ENCODE data around the gene MILR1. TPM values are rescaled to one million over a fixed set of nuclear protein-coding genes. Genes with fewer than 3 reads are reported as not detected.
A peak's percentile ranks its signal among the peaks of the same experiment; 100 is the strongest.
"Not testable (repeated sequence)": the region's sequence is repeated elsewhere in the genome, so short reads cannot be mapped to it uniquely, and the experiment has no call there.

The MILR1 gene
- total RNA-seq, 6 experiments from 2014 or later: 0.61 to 2.5 (median 1.5) TPM

GRCh38 chr17:64488301-64488700 lies 39.4 kb downstream of the MILR1 start:
- no peak overlapping the region for H3K4me3 Mint-ChIP-seq
- peaks cover 7% of the 10 kb centered on the region; the same call in 1 of the 2 replicates for H3K4me1 Mint-ChIP-seq (ENCODE audit: low read depth)
- no peaks in the 10 kb centered on the region; the same call in 1 of the 2 replicates for H3K27me3 Mint-ChIP-seq (ENCODE audit: insufficient read depth)
- no peaks in the 10 kb centered on the region for H3K9me3 Mint-ChIP-seq
- peaks cover 22% of the 10 kb centered on the region; the same call in 1 of the 2 replicates for H3K36me3 Mint-ChIP-seq (ENCODE audit: low read depth)
- no peak for TF ChIP-seq CTCF (IDR thresholded peaks at IDR 0.05)
- DNase-seq: no peak
- H3K27ac Mint-ChIP-seq: no peak overlapping the region

- Mint-ChIP-seq H3K4me3 (no peak overlapping the region), H3K9me3 (peaks cover 5% of the 10 kb centered on the region; the same call in 1 of the 2 replicates), H3K27me3 (ENCODE audit: insufficient read depth) (peaks cover 8% of the 10 kb centered on the region), H3K36me3 (ENCODE audit: low read depth) (peaks cover 24% of the 10 kb centered on the region; the same call in 1 of the 2 replicates), H3K27ac (no peak overlapping the region; the same call in 1 of the 2 replicates), H3K4me1 (ENCODE audit: low read depth) (peaks cover 20% of the 10 kb centered on the region)
- DNase-seq: no peak
- peak; percentile 84 for TF ChIP-seq CTCF (IDR thresholded peaks at IDR 0.05)
Observed at GRCh38 chr17:64491034-64491860, 42.3 kb downstream of the MILR1 start.

- Mint-ChIP-seq H3K36me3 (ENCODE audit: low read depth) (peaks cover 31% of the 10 kb centered on the region; the same call in 1 of the 2 replicates), H3K9me3 (peaks cover 10% of the 10 kb centered on the region), H3K27me3 (ENCODE audit: insufficient read depth) (peaks cover 15% of the 10 kb centered on the region), H3K27ac (no peak overlapping the region; the same call in 1 of the 2 replicates), H3K4me1 (ENCODE audit: low read depth) (peaks cover 27% of the 10 kb centered on the region), H3K4me3 (no peak overlapping the region)
- DNase-seq: no peak
- TF ChIP-seq CTCF (IDR thresholded peaks at IDR 0.05): no peak
Observed at GRCh38 chr17:64491994-64492393, 43.1 kb downstream of the MILR1 start.

- Mint-ChIP-seq H3K4me3 (no peak overlapping the region), H3K9me3 (peaks cover 14% of the 10 kb centered on the region), H3K4me1 (ENCODE audit: low read depth) (peaks cover 33% of the 10 kb centered on the region), H3K27me3 (ENCODE audit: insufficient read depth) (peaks cover 20% of the 10 kb centered on the region), H3K36me3 (ENCODE audit: low read depth) (peaks cover 31% of the 10 kb centered on the region), H3K27ac (no peak overlapping the region)
- TF ChIP-seq CTCF (IDR thresholded peaks at IDR 0.05): peak; percentile 79
- DNase-seq: no peak
Observed at GRCh38 chr17:64492481-64493109, 43.7 kb downstream of the MILR1 start.

- Mint-ChIP-seq H3K9me3 (peaks cover 14% of the 10 kb centered on the region), H3K36me3 (ENCODE audit: low read depth) (peaks cover 39% of the 10 kb centered on the region), H3K27me3 (ENCODE audit: insufficient read depth) (peaks cover 27% of the 10 kb centered on the region), H3K4me1 (ENCODE audit: low read depth) (peaks cover 48% of the 10 kb centered on the region), H3K27ac (peak overlapping the region; percentile 5; the same call in 1 of the 2 replicates), H3K4me3 (no peak overlapping the region)
- TF ChIP-seq CTCF (IDR thresholded peaks at IDR 0.05): no peak
- DNase-seq: no peak
Observed at GRCh38 chr17:64494121-64494520, 45.2 kb downstream of the MILR1 start.

GRCh38 chr17:64495300-64495699 lies 46.4 kb downstream of the MILR1 start:
- H3K4me1 Mint-ChIP-seq (ENCODE audit: low read depth): peaks cover 60% of the 10 kb centered on the region
- DNase-seq, H3K27ac Mint-ChIP-seq: not testable (repeated sequence)
- peak overlapping the region; percentile 100 for H3K4me3 Mint-ChIP-seq
- H3K9me3 Mint-ChIP-seq: peaks cover 14% of the 10 kb centered on the region
- H3K27me3 Mint-ChIP-seq (ENCODE audit: insufficient read depth): peaks cover 31% of the 10 kb centered on the region
- H3K36me3 Mint-ChIP-seq (ENCODE audit: low read depth): peaks cover 46% of the 10 kb centered on the region

All from HFFc6 (cell line).